ENCODE measurements around the gene PLEKHM3. TPM values are rescaled to one million over a fixed set of nuclear protein-coding genes. Genes with fewer than 3 reads are reported as not detected.

Gene PLEKHM3
- total RNA-seq, 6 experiments from 2014 or later, result 6.4 to 8.2 (median 7.2) TPM

- no peak for DNase-seq
- no peak overlapping the region for H3K27ac Mint-ChIP-seq
- TF ChIP-seq CTCF (IDR thresholded peaks at IDR 0.05), result no peak
- no peak overlapping the region for H3K4me3 Mint-ChIP-seq
- H3K4me1 Mint-ChIP-seq (ENCODE audit: low read depth), result peaks cover 17% of the 10 kb centered on the region
- H3K36me3 Mint-ChIP-seq (ENCODE audit: low read depth), result no peaks in the 10 kb centered on the region; the same call in 1 of the 2 replicates
- H3K27me3 Mint-ChIP-seq (ENCODE audit: insufficient read depth), result no peaks in the 10 kb centered on the region
- H3K9me3 Mint-ChIP-seq, result no peaks in the 10 kb centered on the region
These were observed 196.8 kb downstream of the PLEKHM3 start for GRCh38 chr2:207828361-207829057.

DNA sequence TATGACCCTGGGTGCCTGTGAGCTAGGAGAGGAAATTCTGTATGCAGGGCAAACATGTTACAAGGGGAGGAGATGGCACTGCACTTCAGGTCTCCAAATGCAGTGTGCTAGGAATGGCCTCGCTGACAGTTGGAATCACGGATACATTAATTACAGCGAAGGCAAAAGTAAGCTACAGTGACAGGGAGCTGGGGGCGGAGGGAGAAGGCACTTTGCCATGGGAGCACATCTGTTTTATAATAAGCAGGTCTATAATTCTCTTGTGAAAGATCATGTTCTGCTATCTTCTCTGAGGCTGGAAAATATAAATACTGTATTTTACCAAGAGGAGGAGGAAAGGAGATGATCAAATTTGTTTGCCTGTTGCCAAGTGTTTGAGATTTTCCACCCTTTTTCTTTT is 199.3 kb downstream of the PLEKHM3 start:
- Mint-ChIP-seq H3K4me3 (no peak overlapping the region), H3K27me3 (ENCODE audit: insufficient read depth) (no peaks in the 10 kb centered on the region), H3K27ac (no peak overlapping the region), H3K4me1 (ENCODE audit: low read depth) (peaks cover 11% of the 10 kb centered on the region), H3K9me3 (no peaks in the 10 kb centered on the region), H3K36me3 (ENCODE audit: low read depth) (no peaks in the 10 kb centered on the region; the same call in 1 of the 2 replicates)
- TF ChIP-seq CTCF (IDR thresholded peaks at IDR 0.05), result no peak
- DNase-seq, result no peak

- TF ChIP-seq CTCF (IDR thresholded peaks at IDR 0.05), result no peak
- no peaks in the 10 kb centered on the region for H3K9me3 Mint-ChIP-seq
- DNase-seq, result no peak
- no peaks in the 10 kb centered on the region for H3K27me3 Mint-ChIP-seq (ENCODE audit: insufficient read depth)
- H3K4me1 Mint-ChIP-seq (ENCODE audit: low read depth), result peaks cover 11% of the 10 kb centered on the region
- no peaks in the 10 kb centered on the region; the same call in 1 of the 2 replicates for H3K36me3 Mint-ChIP-seq (ENCODE audit: low read depth)
- no peak overlapping the region for H3K4me3 Mint-ChIP-seq
- no peak overlapping the region for H3K27ac Mint-ChIP-seq
These were observed 200.0 kb downstream of the PLEKHM3 start for GRCh38 chr2:207825045-207825954.

- H3K27ac Mint-ChIP-seq, result no peak overlapping the region
These were observed 201.5 kb downstream of the PLEKHM3 start for GRCh38 chr2:207823865-207824264.

More at GRCh38 chr2:207823865-207824264, 201.5 kb downstream of the PLEKHM3 start:
- H3K36me3 Mint-ChIP-seq (ENCODE audit: low read depth), result no peaks in the 10 kb centered on the region; the same call in 1 of the 2 replicates
- no peaks in the 10 kb centered on the region for H3K9me3 Mint-ChIP-seq
- H3K27me3 Mint-ChIP-seq (ENCODE audit: insufficient read depth), result no peaks in the 10 kb centered on the region
- no peak overlapping the region for H3K4me3 Mint-ChIP-seq
- no peak for TF ChIP-seq CTCF (IDR thresholded peaks at IDR 0.05)
- peaks cover 8% of the 10 kb centered on the region for H3K4me1 Mint-ChIP-seq (ENCODE audit: low read depth)
- DNase-seq, result no peak
